Activated CD8-positive, alpha-beta memory T cell treated with anti-CD3 and anti-CD28 coated beads, Interleukin-2, amount 50 U/mL, for 1 hour (primary cell): ENCODE measurements around the gene NFIB.

Experiments
- DNase-seq: peaks from one replicate; pipeline ENCODE4 v3.0.0-alpha.2; 2020; ENCODE audit errors: extremely low read depth

The NFIB gene

DNA sequence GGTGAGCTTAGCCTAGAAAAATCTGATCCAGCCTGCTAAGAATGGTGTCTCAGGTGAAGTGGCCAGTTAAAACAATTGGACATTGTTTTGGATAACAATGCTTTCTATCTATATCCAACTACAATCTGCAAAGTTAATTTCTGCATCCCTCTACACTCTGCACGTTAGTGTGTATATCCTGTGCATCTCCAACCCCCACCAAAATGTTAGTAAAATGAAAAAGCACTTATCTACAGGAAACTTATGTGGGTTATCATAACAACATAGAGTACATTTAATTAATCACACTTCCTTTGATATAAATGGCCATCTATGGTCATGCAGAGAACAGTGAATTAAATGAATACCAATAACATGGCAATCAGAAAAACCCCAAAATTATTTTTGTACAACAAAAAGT, 158.7 kb downstream of the NFIB start:
- no peak for DNase-seq

DNA sequence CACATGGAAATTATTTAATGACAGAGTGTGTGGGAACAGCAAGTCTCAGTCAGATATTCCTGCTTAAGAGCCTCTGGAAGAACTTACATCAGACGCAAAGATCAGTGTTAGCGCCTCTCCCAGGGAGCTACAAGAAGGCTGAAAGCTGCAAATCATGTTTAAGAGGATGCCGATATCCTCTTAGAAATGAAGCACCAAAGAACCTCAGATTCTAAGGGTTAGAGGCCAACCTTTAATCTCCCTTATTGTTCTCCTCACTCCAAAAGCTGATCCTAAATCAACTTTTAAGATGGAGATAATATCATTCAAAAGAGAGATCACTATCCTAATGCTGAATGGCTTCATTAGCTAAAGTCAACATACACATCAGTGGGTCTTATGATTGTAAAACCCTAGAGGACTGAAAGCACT, 160.6 kb downstream of the NFIB start:
- DNase-seq, result no peak

DNA sequence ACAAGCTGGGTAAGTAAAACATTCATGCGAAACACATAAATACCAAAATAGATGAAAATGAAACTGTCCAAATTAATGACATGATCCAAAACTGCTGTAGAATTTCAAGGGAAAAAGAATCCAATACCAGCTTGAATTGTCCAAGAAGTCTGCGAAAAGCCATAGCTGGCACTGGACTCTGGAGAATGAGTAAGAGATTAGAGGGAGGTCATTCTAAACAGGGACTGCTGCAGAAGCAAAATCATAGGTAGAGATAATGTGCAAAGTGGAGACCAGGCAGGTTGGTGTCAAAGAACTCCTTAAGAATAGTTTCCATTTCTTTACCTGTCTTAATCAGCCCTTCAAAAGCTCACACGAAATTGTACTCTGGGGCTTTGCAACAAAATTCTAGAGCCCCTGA, 162.5 kb downstream of the NFIB start:
- DNase-seq, result no peak

DNA sequence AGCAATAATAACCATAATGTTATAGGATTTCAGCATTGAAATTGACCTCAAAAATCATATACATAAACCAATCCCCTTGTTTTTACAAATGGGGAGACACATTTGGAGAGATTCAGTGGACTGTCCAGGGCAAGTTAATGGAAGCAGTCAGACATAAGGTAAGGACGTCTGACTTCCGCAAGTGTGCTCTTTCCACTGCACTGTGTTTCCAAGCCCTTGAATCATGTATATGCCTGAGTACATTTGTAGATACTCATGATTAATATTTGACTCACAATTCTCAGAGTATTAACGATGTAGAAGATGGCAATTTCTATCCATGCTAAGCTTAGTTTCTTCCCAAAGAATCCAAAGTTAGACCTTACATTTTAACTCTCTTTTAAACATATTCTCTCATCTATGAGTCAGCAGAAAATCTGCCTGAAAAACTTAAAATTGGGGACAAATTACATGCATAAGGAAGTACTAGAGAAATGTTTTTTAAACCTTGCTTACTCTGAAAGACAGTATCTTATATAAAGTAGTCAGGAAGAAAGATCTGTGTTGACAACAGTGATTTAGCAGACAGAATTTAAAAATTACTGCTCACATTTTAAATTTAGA, 165.3 kb downstream of the NFIB start:
- no peak for DNase-seq

DNA sequence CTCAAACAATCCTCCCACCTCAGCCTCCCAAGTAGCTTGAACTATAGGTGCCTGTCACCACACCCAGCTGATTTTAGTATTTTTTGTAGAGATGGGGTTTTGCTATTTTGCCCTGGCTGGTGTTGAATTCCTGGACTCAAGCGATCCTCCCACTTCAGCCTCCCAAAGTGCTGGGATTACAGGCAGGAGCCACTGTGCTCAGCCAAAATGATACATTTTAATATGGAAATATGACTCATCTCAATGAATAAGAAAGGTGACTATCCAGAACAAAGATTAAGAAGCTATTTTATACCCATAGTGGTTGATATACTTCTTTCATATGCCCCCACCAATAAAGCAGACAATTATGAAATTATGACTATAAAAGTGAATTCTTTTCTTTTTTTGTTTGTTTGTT, 166.2 kb downstream of the NFIB start:
- no peak for DNase-seq

DNA sequence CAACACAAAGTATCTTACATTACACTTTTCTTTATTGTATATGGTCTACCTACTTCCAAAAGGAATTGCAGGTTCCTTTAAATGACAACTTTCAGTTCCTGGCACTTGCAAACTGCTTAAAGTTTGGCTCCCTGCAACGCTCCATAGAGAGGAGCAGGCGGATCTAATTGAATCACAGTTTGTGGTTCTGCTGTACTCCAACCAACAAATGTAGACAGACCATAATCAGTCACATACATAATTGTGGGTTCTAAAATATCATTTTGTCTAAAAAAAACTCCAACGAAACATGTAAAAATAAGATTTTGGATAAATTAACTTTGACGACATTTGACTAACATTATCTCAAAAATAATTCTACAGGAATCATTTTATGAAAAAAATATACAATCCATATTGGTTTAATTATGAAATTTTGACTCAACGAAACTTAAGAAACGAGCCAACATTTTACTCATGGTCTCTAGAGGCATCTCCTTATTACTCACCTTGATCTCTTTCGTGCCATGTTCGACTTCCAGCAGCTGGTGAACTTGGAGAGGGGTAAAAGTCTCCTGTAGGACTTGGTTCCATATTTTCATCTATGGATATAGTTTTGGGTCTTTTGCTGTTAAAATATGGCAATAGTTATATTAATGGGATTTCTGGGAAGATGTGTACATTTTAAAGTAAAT, 167.6 kb downstream of the NFIB start:
- no peak for DNase-seq

DNA sequence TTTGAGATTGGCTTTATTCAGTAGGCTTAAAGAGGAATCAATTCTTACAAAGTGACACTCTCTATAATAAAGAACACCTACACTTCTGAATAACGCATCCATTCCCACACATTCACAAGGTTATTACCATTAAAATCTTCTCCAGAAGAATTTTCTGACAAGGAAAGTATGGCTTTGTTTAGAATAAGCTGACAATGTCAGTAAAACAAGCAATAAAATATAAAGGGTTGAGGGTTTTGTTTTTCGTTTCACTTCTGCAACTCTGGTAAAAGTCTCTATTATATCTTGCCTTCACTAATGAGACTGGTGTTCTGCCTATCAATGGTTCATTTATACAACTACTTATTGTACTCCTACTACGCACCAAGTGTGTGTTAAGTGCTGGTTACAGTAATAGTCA, 169.7 kb downstream of the NFIB start:
- no peak for DNase-seq

DNA sequence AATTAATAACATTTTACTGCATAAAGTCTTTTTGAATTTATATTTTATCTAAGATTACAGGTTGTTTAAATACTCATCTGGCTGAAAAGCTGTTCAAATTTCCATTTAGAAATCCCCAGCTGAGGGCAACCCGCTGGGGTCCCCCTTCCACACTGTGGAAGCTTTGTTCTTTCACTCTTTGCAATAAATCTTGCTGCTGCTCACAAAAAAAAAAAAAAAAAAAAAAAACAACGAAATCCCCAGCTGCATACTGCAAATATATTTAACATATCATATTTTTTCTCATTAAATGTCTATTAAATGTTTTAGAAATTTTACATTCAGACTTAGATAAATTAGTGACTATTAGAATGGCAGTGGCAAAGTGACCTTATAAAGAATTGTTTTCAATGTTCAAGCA, 172.2 kb downstream of the NFIB start:
- DNase-seq, result no peak

DNA sequence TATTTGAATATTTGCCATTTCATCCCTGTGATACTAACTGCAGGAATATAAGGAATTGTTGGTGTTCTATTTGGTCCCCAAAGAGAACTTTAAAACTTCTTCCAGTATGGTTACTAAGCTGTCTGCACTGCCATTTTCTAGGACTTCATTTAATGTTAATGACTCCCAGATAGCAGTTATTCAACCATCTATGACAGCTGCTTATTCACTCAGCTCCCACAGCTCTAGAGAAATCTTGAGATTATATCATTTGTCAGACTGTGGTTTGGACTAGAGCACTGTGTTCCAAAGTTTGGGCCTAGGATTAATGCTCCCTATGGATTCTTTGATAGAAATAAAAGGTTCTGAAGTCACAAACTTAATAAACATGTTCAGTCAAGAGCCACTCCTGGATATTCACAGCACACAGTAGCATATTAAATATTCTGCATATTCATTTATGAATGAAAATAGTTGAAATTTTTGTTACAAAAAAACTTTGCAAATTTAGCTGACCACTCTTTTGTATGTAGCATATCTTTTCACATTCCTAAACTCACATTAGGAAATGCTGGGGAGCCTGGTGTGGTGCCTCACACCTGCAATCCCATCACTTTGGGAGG, 173.7 kb downstream of the NFIB start:
- no peak for DNase-seq

DNA sequence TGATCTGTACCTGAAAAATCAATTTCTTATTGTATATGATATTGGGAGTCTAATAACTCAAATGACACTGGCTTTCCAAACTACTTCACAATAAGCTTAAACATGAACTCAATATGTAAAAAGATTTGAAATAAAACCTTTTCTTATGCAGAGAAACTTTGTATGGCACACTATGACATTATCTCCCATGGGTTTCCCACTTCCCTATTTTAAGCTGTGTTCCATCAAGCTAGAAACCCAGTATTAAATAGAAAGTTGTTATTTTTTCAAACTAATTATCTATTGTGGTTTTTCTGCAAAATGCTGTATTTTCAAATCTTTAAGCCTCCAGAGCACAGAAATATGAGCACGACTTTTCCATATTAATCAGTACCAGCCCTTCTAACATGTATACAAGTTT, 174.7 kb downstream of the NFIB start:
- no peak for DNase-seq

DNA sequence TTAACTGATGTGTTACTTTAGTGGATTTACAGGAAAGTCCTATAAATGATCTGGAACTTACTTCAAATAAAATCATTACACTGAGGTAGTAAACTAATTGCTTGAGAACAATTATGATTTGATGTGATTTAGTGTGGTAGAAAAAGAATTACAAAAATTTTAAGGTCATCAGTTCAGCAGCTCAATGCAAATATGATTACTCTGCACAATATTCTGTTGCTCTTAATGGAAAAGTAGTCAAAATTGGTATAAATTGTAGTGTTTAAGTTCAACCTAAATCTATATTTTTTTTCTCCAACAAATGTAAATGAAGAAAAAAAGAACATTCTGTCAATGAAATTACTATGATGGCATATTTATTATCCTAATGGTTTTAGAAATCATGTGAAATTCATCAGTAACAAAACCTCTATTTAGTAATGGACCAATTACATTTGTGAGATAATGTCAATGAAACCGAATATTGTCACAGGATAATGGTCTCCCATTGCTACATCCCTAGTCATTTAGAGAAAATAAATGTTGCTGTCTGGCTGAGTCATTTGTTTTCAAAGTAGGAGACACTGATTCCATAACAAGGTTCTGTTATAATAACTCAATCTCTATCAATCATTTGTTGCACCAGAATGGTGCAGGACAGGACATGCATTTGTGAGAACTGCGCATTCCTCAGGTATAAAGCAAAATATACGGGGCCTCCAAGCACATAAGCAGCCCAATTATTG, 177.1 kb downstream of the NFIB start:
- DNase-seq, result no peak

DNA sequence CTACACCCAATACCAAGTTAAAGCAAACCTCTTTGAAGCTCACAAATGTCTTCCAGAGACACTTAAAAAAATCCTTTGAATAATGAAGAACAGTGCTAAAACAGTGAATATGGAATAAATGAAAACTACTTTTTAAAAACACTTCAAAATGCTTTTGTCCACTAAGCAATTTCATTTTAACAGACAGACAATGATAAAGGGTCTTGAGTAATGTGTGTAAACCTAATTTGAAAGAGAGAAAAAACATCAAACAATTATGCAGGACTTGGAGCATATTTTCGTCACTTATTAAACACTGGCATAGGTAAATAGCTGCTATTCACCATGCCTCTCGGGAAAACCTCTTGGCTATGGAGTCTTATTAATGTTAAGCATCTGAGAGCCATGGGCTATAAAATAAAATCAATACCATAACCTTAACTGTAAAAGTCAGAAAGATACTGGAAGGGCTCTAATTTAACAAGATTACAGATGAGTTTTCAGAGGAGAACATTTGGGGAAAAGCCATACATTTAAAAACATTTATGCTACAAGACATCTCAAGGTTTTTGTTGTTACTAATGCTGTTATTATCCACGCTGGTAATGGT, 177.8 kb downstream of the NFIB start:
- no peak for DNase-seq

DNA sequence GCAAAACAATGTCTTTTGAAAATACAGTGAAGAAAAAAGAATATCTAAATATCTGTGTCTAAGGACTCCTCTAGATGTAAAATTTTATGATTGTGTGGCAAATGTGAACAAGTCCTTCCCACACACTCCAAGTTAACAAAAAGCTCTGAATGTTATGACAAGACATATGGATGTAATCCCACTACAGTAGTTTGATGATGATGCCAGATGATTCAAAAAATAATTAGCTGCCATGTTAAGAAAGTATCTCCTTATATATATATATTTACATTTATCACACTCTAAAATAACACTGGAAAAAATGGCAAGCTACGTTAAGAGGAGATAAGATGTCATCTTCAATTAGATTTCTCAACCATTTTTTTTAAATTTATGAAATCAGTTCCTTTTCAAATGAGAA, 178.5 kb downstream of the NFIB start:
- DNase-seq, result no peak

DNA sequence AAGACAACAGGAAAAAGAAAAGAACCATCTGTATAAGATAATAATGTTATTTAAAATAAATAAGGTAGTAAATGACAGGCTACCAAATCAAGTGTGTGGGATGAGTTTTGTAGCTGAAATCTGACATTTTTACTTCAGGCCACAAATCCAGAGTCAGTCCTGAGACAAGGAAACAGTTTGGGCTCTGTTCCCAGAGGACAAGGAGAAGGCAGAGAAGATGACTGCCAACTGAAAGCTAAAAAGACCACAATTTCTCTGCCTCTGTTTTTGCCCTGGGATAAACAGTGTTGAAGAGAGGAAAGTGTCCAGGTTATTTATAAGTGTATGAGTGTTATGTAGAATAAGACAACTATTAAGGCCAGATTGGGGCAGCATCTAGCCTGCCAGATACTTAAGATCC, 180.5 kb downstream of the NFIB start:
- no peak for DNase-seq

DNA sequence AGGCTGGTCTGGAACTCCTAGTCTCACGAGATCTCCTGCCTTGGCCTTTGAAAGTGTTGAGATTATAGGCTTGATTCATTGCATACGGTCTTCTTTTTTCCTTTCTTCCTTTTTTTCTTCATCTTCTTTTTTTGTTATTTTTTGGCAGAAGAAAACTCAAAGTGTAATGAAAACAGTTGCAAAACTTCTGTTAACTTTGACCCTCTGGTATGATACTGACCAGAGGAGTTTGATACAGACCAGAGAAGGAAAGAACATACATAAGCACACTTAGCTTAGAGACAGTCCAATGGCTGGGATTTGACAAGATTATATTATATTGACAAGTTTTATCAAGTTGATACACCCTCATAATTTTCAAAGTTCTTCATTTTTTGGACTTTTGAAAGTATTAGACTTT, 181.2 kb downstream of the NFIB start:
- DNase-seq, result no peak

DNA sequence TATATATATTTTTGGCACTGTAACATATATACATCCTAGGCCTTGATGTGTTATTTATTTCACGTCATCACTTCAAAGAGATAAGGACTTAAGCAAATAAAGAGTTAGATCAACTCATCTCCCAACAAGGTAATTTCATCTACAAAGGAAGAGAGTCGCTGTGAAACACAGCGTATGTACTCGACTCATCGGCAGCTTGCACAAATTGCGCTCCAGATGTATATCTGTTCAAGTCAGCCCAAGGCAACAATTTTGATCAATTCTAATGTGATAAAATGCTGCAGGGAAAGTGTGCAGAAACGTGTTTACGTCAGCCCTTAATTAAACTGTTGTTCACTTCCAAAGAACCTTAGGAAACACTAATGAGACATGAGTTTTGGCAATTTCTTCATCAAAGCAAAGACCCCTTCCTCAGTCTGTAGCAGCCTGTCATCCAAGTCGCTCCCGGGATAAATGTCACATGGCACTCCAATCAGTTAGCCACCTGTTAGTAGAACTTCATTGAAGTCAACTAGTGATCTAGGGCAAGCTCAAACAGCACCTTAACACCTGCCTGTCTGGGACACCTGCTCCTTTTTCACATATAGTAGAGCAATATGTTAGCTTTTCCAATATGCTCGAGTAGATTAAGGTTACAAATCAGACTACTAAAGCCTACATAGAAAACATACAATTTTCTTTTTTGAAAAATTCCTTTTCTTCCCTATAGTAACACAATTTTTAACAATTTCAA, 182.4 kb downstream of the NFIB start:
- DNase-seq, result no peak

DNA sequence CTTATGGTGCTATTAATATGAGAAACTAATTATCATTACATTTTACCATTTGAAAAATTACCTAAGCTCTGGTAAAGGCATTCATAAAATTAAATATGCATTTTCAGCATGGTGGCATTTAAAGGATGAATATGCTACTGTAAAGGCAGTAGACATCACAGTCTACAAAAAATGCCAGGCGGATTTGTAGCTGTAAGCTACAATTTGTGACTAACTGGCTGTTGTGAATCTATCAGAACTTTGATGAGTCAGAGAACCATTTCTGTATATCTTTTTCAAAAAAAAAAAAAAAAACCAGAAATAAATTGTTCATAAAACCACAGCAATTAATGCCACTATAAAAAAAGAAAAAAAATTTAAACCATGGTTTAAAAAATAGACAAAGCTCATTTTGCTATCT, 186.3 kb downstream of the NFIB start:
- DNase-seq, result no peak

DNA sequence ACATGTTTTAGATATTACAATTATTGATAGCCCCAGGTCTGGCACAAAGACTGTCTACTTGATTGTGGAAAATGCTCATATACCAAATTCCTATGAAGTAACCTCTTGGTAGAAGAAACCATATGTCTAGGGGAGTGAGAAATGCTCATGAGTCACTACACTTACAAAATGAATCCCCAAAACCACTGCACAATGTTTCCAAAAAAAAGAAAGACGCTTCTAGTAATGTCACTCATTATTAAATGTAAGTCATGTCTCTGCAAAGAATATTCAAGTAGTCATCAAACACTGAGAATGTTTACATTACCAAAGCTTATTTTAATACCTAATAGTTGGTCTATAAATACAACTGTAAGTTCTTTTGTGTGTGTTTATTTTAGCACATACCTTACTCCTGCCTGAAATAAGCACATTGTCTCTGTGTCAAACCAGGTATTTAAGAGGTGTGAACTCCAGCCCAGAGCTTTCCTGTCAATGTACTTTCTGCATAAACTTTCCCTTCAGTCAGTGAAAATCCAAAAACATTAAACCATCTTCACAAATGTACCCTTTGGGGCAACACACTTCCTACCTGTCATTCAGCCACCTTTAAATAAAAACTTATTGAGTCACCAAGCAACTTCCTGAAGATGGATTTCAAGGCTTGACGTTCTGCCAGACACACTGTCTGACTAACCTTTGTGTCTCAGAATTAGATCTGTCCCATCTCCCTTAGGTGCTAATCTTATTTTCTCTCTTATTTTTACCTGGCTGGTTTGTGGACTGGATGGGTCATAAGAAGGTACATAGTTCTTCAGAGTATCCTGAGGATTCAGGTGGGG, 194.0 kb downstream of the NFIB start:
- no peak for DNase-seq

DNA sequence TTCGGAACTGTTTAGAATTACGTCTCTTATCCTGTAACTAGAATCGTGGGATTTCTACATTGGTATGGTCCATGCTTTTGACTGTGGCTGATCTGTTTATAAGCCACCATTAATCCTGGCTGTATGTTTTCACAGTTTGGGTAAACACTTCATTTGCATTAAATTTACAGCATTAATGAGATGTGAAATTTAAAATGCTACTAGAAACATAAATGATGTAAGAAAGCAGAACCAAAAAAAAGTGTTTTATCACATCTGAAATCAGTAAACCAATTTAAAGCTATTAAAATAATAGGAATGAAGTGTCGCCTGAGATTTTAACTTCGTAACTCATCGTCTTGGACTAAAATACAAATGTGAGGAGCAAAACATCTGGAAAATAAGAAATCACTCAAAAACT, 201.7 kb downstream of the NFIB start:
- DNase-seq, result no peak

DNA sequence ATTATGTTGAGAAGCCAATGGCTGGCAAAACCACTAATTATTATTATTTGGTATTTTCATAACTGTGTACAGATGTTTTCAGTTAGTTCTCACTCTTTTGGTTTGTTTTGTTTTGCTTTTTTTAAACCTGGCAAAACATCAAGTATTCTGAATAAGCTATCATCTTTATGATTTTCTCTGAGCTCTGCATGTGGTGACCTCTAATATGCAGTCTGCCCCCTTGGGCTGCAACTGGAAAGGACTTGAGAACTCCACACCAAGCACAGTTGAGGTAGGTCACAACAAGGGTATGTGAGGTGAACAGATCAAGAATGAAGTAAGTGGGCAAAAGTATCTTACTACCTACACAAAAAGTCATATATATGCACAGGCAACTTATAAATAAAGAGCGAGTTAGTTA, 202.2 kb downstream of the NFIB start:
- DNase-seq, result no peak

DNA sequence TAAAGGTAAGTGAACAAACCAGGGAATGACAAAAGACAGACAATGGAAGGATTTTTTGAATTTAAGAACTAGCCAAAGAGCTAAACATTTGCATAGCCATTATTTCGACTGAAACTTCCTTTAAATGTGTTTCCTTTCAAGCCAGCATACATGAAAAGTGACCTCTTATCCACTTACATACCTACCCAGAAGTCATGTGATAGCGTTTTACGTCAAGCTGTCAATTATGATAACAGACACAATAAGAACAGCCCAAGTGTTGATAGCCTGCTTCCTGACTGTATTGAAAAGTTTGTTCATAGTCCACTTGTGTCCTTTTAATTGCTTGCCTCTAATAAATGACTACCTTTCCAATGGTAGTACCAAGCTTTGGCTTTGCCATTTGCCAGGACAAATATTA, 206.0 kb downstream of the NFIB start:
- no peak for DNase-seq
